Lung (tissue), 12 donors: ENCODE results near the gene ZCRB1. TPM values are rescaled to one million over a fixed set of nuclear protein-coding genes. Genes with fewer than 3 reads are reported as not detected.

ENCODE experiments used
- ATAC-seq: fragments of 200-7000 bp; cut with Tn5 transposase; one replicate; pipeline ENCODE4 v1.9.1; 2020; ENCODE audit warnings: moderate number of reproducible peaks; ENCODE audit not compliant: insufficient read depth, low FRiP score
- DNase-seq, 3 donors: peaks; one replicate each; pipeline ENCODE4 v3.0.0-alpha.2; 2013 to 2017
- H3K27ac ChIP-seq, 2 donors: one replicate each; pipeline ENCODE4 v1.5.1; 2013; ENCODE audit warnings: mild to moderate bottlenecking in 2 of 2, moderate library complexity in 2 of 2, control low read depth in 1 of 2, inconsistent platforms in 1 of 2, low read depth in 1 of 2, low read length in 1 of 2
- H3K27me3 ChIP-seq, 3 donors: one replicate each; pipeline ENCODE4 v1.5.1; 2013; ENCODE audit warnings: low read length in 2 of 3; ENCODE audit not compliant: control insufficient read depth in 3 of 3, insufficient read depth in 3 of 3
- H3K36me3 ChIP-seq, 4 donors: one replicate each; pipeline ENCODE4 v1.5.1; 2013; ENCODE audit warnings: low read length in 4 of 4, mild to moderate bottlenecking in 1 of 4, moderate library complexity in 1 of 4; ENCODE audit not compliant: control insufficient read depth in 4 of 4, insufficient read depth in 4 of 4
- H3K4me1 ChIP-seq, 5 donors: one replicate each; pipeline ENCODE4 v1.5.1; 2013; ENCODE audit warnings: low read length in 5 of 5, mild to moderate bottlenecking in 2 of 5, moderate library complexity in 1 of 5; ENCODE audit not compliant: control insufficient read depth in 5 of 5, insufficient read depth in 5 of 5
- H3K4me3 ChIP-seq: one replicate; pipeline ENCODE4 v1.5.1; 2013; ENCODE audit warnings: mild to moderate bottlenecking, control low read depth, moderate library complexity
- H3K9ac ChIP-seq, 2 donors: one replicate each; pipeline ENCODE4 v1.5.1; 2013; ENCODE audit warnings: low read length in 2 of 2, control low read depth in 1 of 2; ENCODE audit not compliant: insufficient read depth in 1 of 2
- H3K9me3 ChIP-seq, 4 donors: one replicate each; pipeline ENCODE4 v1.5.1; 2013; ENCODE audit warnings: low read length in 3 of 4, mild to moderate bottlenecking in 1 of 4, moderate library complexity in 1 of 4; ENCODE audit not compliant: control insufficient read depth in 4 of 4, insufficient read depth in 3 of 4
- CTCF ChIP-seq: IDR thresholded peaks from 2 replicates; pipeline ENCODE4 v1.5.1; 2012; ENCODE audit warnings: mild to moderate bottlenecking; ENCODE audit errors: control extremely low read depth, extremely low read depth
- WGBS, 2 donors: extraction: QIAGEN DNeasy Blood & Tissue Kit; methylation state at CpG; one replicate each; pipeline ENCODE4 v1.1.7; 2013; 5-methylcytosine and 5-hydroxymethylcytosine counted together
- polyA plus RNA-seq, 2 donors: library from polyadenylated mRNA; stranded (reverse); fragments of 200-250 nt; gene quantifications; one replicate each; pipeline ENCODE4 v1.2.1, GENCODE V29; 2013
- total RNA-seq, 2 donors: library from RNA; depleted of rRNA in 1 of 2; stranded (reverse); fragments of >200 nt in 1 of 2; gene quantifications; one replicate each; pipeline ENCODE4 v1.2.1, GENCODE V29; 2014 to 2021
- donor health status: control.
- donor health status: control.
- donor health status: Bipolar disorder and iron deficiency.
- donor health status: healthy.
- donor health status: DM: yes; HTN: yes; CAD: no.

Gene ZCRB1
- total and polyA plus RNA-seq, 4 donors: 16.7 to 40.0 (median 28.6) TPM

- DNase-seq (no peak), ATAC-seq (no peak)
- no peaks in the 10 kb centered on the region for H3K27me3 ChIP-seq
- H3K4me3 ChIP-seq: no peak overlapping the region
- 98 to 100% methylated on average over 2 of the region's 2 CpGs for WGBS, 2 donors
- no peak for TF ChIP-seq CTCF
- no peak overlapping the region for H3K9ac ChIP-seq
- H3K36me3 ChIP-seq: no peaks in the 10 kb centered on the region
- no peak overlapping the region for H3K27ac ChIP-seq
- H3K4me1 ChIP-seq: peaks cover 0 to 10% (median 0%) of the 10 kb centered on the region in 5 donors
- no peaks in the 10 kb centered on the region for H3K9me3 ChIP-seq
Observed at GRCh38 chr12:42285431-42285830, 40.5 kb downstream of the ZCRB1 start.

GRCh38 chr12:42284876-42285275 is 41.0 kb downstream of the ZCRB1 start:
- no peak for ATAC-seq
- peaks cover 0 to 7% (median 0%) of the 10 kb centered on the region in 5 donors for H3K4me1 ChIP-seq
- no peaks in the 10 kb centered on the region for H3K9me3 ChIP-seq
- WGBS, 2 donors: 95 to 97% methylated on average over 2 of the region's 2 CpGs
- no peak overlapping the region for H3K4me3 ChIP-seq
- TF ChIP-seq CTCF: no peak
- peak in 1 of 3 donors; percentile 18 for DNase-seq
- no peaks in the 10 kb centered on the region for H3K27me3 ChIP-seq
- H3K9ac ChIP-seq: no peak overlapping the region
- H3K27ac ChIP-seq: no peak overlapping the region
- no peaks in the 10 kb centered on the region for H3K36me3 ChIP-seq

GRCh38 chr12:42284157-42284556 is 41.7 kb downstream of the ZCRB1 start:
- H3K36me3 ChIP-seq: no peaks in the 10 kb centered on the region
- H3K9me3 ChIP-seq: no peaks in the 10 kb centered on the region
- H3K27ac ChIP-seq: no peak overlapping the region
- H3K27me3 ChIP-seq: no peaks in the 10 kb centered on the region
- DNase-seq (no peak), ATAC-seq (no peak)
- H3K4me1 ChIP-seq: peaks cover 0 to 6% (median 0%) of the 10 kb centered on the region in 5 donors
- no peak overlapping the region for H3K4me3 ChIP-seq
- TF ChIP-seq CTCF: no peak
- no peak overlapping the region for H3K9ac ChIP-seq
- 28 to 68% methylated on average over 1 of the region's 1 CpG for WGBS, 2 donors

- TF ChIP-seq CTCF: no peak
- H3K27me3 ChIP-seq: no peaks in the 10 kb centered on the region
- H3K9ac ChIP-seq: no peak overlapping the region
- no peak for ATAC-seq
- H3K4me1 ChIP-seq: peaks cover 0 to 6% (median 0%) of the 10 kb centered on the region in 5 donors
- H3K27ac ChIP-seq: no peak overlapping the region
- no peaks in the 10 kb centered on the region for H3K9me3 ChIP-seq
- no peak for DNase-seq
- no peak overlapping the region for H3K4me3 ChIP-seq
- no peaks in the 10 kb centered on the region for H3K36me3 ChIP-seq
Observed at GRCh38 chr12:42283739-42284138, 42.2 kb downstream of the ZCRB1 start.
